ENCODE data around the gene GEMIN4.
A peak's percentile ranks its signal among the peaks of the same experiment; 100 is the strongest.
"Not testable (repeated sequence)": the region's sequence is repeated elsewhere in the genome, so short reads cannot be mapped to it uniquely, and the experiment has no call there.

Gene GEMIN4

GRCh38 chr17:753418-753817, 1.4 kb upstream of the GEMIN4 start:
- no peak for DNase-seq (ENCODE audit: low read depth)
- TF ChIP-seq CTCF (IDR thresholded peaks at IDR 0.05; ENCODE audit: insufficient read depth, low read depth, low read length, missing control alignments), result no peak
- no peak overlapping the region for H3K4me3 ChIP-seq (ENCODE audit: low read length)

GRCh38 chr17:752620-753219, 656 bp upstream of the GEMIN4 start:
- DNase-seq (ENCODE audit: low read depth), result peak; percentile 39
- TF ChIP-seq CTCF (IDR thresholded peaks at IDR 0.05; ENCODE audit: insufficient read depth, low read depth, low read length, missing control alignments), result no peak
- H3K4me3 ChIP-seq (ENCODE audit: low read length), result peak overlapping the region; percentile 73

- peak; percentile 52 for DNase-seq (ENCODE audit: low read depth)
- peak overlapping the region; percentile 73 for H3K4me3 ChIP-seq (ENCODE audit: low read length)
These were observed 629 bp downstream of the GEMIN4 start for GRCh38 chr17:751269-752001.

GRCh38 chr17:750431-751037, 1.5 kb downstream of the GEMIN4 start:
- peak; percentile 55 for DNase-seq (ENCODE audit: low read depth)
- H3K4me3 ChIP-seq (ENCODE audit: low read length), result peak overlapping the region; percentile 73
- no peak for TF ChIP-seq CTCF (IDR thresholded peaks at IDR 0.05; ENCODE audit: insufficient read depth, low read depth, low read length, missing control alignments)

More at GRCh38 chr17:751269-752001, 629 bp downstream of the GEMIN4 start:
- no peak for TF ChIP-seq CTCF (IDR thresholded peaks at IDR 0.05; ENCODE audit: insufficient read depth, low read depth, low read length, missing control alignments)

- DNase-seq (ENCODE audit: low read depth); H3K4me3 ChIP-seq (ENCODE audit: low read length): not testable (repeated sequence)
These were observed 2.7 kb downstream of the GEMIN4 start for GRCh38 chr17:749359-749758.

GRCh38 chr17:748604-749003, 3.5 kb downstream of the GEMIN4 start:
- DNase-seq (ENCODE audit: low read depth); H3K4me3 ChIP-seq (ENCODE audit: low read length): not testable (repeated sequence)

DNA sequence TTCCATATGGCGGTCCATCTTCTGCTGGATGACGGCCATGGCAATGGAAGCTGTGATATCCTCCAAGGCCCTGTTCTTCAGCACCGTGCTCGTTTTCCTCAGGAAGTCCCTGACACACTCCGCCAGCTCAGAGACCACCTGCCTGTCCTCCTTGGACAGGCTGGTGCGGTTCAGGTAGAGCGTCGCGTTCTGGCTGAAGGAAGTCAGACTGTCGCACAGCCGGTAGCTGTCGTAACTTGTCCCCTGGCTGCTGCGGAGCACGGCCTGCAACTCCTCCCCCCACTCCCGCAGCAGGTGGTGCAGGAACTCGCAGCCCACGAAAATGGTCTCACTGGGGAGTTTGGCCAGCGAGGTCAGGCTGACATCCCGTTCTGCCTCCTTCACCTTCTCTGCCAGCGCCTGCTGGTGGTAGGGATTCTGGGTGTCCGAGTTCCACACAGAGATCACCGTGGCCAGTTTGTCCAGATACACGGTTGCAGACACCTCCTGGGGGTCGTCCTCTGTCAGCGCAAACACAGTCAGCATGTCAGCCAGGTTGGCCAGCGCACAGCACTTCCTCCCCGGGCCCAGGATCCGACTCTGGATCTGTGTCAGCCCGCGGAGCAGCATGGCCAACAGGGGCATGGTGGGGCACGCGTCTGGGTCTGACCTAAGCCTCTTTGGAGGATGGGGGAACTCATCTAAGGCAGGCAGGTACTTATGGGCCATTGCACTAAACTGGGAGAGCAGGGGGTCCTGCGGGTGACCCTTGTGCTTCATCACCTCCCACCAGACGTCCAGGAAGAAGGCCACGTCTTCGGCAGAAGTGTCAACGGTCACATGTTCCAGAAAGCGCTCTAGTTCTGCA, 5.1 kb downstream of the GEMIN4 start:
- no peak for DNase-seq (ENCODE audit: low read depth)
- no peak overlapping the region for H3K4me3 ChIP-seq (ENCODE audit: low read length)
- TF ChIP-seq CTCF (IDR thresholded peaks at IDR 0.05; ENCODE audit: insufficient read depth, low read depth, low read length, missing control alignments), result no peak

Measured in epithelial cell of esophagus (primary cell).